SIG-M5 (cell line): ENCODE results near the gene TCF25.
"Not testable (repeated sequence)": the region's sequence is repeated elsewhere in the genome, so short reads cannot be mapped to it uniquely, and the experiment has no call there.

Experiments
- DNase-seq: peaks from one replicate; lab custom pipeline; 2025; lab: John Stamatoyannopoulos, UW

The TCF25 gene

GRCh38 chr16:89921131-89921701, 47.8 kb downstream of the TCF25 start:
- DNase-seq, result no peak

GRCh38 chr16:89921702-89922476, 48.5 kb downstream of the TCF25 start:
- DNase-seq, result no peak

DNA sequence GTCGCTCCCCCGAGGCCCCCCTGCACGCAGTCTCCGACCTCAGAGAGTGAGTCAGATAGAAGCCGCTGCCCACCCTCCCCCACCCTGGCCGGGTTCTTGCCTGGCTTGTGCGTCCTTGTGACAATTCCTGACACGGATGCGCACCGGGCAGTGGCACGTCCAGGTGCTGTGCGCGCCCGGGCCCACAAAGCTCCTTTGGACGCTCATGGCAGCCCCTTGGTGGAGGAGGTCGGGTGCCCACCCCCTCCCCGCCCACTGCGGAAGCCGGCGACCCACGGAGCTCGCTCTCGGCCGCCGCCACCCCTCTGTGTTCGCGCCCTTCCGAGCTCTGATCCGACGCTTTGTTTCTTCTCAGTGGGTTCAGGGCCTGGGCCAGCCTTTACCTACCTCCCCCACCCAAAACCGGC, 49.1 kb downstream of the TCF25 start:
- DNase-seq, result no peak

DNA sequence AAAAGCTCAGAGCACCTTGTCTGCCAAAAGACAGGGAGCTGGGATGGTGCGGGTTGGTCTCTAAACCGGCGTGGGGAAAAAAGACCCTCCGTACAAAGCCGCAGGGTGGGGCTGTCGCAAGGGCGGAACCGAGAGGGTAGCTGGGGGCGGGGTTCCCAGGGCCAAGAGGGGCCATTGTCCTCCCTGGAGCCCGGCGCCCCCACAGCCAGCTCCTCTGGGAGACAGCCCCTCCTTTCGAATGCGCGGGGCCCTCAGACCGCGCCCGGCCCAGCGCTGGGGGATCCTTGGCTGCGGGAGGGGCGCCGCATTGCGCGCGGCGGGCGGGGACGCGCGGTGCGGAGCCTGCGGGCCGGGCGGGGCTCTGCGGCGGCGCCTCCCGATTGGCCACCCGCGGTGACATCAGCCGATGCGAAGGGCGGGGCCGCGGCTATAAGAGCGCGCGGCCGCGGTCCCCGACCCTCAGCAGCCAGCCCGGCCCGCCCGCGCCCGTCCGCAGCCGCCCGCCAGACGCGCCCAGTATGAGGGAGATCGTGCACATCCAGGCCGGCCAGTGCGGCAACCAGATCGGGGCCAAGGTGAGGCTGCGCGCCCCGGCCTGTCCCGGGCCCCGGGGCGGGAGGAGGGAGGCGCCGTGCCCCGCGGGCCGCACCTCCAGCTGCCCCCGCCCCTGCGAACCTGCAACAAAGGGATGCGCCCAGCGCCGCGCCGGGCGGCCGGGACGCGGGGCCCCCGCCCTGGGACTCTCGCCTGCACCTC, 49.7 kb downstream of the TCF25 start, which contains the start of gene TUBB3:
Gene TUBB3, plus strand, starts transcription at position 459 of the 756 bp plus-strand sequence. Its CDS starts 60 bp downstream, at position 519.
- no peak for DNase-seq

DNA sequence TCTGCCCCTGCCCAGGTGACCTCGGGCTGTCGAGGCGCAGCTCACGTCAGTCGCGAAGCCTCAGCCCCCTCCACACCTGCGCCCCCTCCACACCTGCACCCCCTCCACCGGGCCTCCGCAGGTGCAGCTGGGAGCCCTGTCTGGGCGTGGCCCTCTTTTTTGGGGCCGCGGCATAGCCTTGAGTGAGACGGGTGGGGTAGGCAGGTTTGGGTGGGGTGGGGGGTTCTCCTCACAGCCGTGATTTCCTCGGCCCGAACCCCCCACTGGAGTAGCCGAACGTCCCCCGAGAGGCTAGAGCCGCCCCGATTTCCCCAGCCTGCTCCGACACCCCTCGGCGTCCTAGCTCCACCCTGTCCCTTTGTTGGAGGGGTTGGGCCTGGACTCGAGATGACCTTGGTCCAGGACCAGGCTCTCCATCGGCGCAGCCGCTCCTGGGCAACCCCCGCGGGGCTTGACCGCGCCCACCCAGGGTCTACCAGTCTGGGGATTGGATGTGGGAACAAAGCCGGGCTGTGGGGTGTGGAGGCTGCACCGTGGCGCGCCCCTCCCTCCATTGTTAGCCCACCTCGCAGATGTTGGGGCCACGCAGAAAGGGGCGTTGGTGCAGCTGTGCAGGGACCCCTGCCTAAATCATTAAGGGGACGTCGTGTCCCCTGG, 50.4 kb downstream of the TCF25 start:
- DNase-seq, result no peak

DNA sequence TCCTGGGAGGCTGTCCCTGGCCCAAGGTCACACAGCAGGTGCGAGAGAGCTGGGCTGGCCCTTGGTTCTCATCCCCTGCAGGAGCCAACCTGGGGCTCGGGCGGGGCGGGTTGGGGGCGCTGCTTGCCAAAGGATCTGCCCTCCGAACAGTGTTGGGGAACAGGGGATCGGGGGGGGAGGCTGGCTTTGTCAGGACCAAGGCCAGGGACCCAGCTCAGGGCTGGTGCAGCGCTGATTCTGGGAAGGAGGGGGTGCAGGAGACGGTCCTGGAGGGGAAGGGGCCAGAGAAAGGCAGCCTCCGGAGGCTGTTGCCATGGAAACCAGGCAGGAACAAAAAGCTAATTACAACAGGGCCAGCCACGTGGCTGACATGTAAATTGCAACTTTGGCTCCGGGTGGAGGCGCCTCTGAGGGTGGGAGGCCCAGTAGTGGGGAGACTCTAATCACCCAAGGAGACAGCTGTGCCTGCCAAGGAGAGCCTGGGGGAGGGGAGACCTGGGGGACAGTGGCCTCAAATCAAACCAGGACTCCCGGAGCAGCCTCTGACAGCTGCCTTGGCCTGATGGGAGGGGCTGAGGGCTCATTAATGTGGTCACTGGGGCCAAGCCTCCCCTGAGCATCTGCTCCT, 51.0 kb downstream of the TCF25 start:
- DNase-seq, result no peak

DNA sequence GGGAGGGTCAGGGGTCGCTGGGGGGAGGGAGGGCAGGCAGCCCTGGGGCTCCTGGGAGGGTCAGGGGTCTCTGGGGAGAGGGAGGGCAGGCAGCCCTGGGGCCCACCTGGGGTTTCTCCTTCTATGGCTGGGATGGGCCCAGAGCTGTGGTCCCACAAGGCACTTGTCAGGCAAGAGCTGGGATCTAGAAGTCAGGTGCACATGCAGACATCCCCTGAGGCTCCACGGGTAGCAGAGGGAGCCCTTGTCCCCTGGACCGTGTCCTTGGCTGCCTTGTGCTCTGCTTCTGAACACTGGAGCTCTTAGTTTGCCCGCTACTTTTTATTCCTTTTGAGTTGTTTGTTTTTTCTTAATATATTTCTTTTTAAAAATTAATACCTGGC, 51.5 kb downstream of the TCF25 start:
- DNase-seq, result no peak

DNA sequence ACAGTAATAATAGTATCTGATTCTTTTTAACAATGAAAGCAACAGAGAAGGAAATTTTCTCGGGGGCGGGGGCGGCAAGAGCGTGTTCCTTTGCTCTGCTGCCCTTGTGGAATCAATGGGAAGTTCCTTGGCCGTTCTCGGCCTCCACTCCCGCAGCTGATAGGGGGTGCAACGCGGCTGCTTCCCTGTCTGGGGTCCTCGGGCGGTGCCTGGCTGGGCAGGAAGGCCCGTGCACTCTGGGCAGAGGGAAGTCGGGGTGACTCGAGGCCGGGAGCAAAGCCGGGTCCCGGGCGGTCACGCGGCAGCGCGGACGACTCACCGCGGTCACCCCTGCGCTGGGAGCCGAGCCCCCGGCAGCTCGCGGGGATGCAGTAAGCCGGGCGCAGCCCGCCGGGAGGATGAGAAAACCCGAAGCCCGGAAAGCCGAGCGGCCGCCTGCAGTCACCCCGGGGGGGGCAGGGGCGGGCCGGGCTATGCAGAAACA, 52.2 kb downstream of the TCF25 start:
- DNase-seq, result no peak

DNA sequence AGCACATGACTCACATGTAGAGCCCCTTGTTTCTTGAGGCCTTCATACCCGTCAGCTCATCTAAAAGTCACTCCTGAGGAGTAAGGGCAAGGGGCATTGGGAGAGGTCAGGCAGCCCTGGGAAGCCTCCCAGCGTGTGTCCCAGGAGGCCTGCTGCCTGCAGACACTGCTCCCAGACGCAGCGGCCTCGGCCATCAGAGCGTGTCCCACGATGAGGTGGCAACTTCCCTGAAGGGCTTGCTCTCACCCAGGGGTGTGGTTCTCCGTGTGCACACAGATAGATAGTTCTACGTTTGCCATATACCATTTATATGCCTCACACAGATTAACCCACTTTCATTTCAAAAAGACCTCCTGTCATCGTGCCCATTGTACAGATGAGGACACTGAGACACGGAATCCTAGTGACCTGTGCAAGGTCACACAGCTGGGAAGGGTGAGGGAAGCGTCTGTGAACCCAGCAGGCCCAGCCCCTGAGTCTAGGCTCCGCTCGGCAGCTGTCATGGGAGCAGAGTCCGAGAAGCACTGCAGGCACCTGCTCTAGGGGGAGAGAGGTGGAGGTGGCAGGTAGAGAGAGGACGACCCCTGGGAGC, 58.0 kb downstream of the TCF25 start:
- DNase-seq, result no peak

DNA sequence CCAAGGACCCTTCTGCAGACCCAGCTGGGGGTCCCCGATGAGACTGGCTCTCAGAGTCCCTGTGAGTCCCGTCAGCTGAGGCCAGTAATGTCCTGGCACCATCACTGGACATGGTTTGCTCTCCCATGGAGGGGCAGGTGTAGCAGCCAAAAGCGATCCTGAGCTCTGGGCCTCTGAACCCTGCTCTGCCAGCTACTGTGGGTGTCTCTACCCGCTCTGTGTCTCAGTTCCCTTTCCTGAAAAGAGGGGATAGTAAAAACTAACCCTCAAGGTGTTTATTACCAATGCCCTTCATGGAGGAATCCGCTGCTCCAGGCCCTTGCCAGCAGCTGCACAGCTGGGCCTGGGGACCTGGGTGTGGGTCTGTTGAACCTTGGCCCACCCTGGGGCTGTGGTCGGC, 58.6 kb downstream of the TCF25 start:
- no peak for DNase-seq

GRCh38 chr16:89934019-89934418, 60.6 kb downstream of the TCF25 start:
- DNase-seq, result not testable (repeated sequence)

- no peak for DNase-seq
Measured at GRCh38 chr16:89934611-89935553, 61.5 kb downstream of the TCF25 start.

DNA sequence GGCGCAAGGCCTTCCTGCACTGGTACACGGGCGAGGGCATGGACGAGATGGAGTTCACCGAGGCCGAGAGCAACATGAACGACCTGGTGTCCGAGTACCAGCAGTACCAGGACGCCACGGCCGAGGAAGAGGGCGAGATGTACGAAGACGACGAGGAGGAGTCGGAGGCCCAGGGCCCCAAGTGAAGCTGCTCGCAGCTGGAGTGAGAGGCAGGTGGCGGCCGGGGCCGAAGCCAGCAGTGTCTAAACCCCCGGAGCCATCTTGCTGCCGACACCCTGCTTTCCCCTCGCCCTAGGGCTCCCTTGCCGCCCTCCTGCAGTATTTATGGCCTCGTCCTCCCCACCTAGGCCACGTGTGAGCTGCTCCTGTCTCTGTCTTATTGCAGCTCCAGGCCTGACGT, 62.2 kb downstream of the TCF25 start:
- not testable (repeated sequence) for DNase-seq

- DNase-seq, result no peak
Measured at GRCh38 chr16:89936034-89936433, 62.6 kb downstream of the TCF25 start.

DNA sequence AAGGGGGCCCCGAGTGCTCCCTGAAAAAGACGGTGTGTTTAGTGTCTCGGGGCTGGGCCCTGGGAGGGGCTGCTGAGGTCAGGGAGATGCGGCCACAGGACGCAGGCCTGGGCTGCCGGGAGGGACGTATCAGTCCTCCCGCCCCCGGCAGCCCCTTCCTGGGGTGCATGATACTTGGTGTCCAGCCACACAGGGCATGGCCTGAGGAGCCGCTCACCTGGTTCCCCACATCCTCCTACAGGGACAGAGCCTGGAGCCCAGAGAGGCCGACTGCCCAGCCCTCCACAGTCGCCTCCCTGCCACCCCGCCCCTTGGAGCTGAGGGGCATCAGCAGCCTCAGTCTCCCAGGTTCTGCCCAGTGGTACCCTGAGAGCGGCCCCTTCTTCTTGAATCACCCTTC, 63.1 kb downstream of the TCF25 start:
- DNase-seq, result no peak

DNA sequence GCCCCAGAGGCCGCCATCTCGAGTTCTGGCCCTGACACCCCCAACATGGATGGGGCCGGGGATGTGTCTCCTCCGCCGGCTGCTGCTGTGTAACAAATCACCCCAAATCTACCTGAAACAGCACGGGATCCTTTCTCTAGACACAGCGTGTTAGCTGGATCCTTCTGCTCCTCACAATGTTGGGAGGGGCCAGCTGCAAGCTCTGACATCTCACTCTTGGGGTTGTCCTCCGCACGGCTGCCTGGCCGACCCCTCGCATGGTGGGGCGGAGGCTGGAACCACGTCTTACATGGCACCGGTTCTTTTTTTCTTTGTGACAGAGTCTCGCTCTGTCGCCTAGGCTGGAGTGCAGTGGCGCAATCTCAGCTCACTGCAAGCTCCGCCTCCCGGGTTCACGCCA, 63.6 kb downstream of the TCF25 start:
- no peak for DNase-seq

GRCh38 chr16:89938175-89938885, 64.9 kb downstream of the TCF25 start:
- no peak for DNase-seq

DNA sequence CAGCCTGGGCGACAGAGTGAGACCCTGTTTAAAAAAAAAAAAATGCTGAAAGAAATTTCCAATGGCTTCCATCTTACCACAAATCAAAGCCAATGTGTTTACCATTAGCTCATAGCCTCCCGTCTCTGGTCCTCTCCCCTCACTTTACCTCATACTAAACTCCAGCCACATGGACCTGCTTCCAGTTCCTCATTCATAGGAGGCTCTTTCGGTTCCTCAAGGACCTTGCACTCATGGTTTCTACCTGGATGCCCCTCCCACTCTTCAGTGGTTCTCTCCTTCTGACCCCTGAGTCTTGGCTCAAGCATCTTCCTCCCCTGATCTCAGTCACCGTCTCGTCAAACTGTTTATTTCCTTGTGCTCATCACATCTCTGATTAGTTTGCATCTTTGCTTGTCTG, 71.4 kb downstream of the TCF25 start:
- DNase-seq, result no peak

DNA sequence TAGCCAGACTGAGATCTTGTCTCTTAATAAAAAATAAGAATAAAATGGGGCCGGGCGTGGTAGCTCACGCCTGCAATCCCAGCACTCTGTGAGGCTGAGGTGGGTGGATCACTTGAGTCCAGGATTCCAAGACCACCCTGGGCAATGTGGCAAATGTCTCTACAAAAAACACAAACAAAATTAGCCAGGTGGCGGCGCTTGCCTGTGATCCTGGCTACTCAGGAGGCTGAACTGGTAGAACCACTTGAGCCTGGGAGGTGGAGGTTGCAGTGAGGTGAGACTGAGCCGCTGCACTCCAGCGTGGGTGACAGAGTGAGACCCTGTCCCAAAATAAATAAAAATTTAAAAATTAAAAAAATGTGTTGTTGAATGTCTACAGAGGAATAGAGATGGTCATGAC, 72.3 kb downstream of the TCF25 start:
- no peak for DNase-seq

- no peak for DNase-seq
Measured at GRCh38 chr16:89946515-89946914, 73.1 kb downstream of the TCF25 start.
